HepG2 (cell line): ENCODE results near the gene ZNF839. TPM values are rescaled to one million over a fixed set of nuclear protein-coding genes. Genes with fewer than 3 reads are reported as not detected.

Source experiments
- DPF2 ChIP-seq: sonication (generic); formaldehyde crosslinking; IDR thresholded peaks from 2 replicates; pipeline ENCODE4 v1.4.0; 2020; ENCODE audit warnings: mild to moderate bottlenecking, low read depth, missing genetic modification reagents, borderline replicate concordance
- ISL2 ChIP-seq: sonication (generic); formaldehyde crosslinking; IDR thresholded peaks from 2 replicates; pipeline ENCODE4 v1.5.0; 2020; ENCODE audit warnings: missing genetic modification reagents
- KAT2B ChIP-seq: fragments of 150-350 bp; IDR thresholded peaks from 2 replicates; pipeline ENCODE4 v1.6.1; 2014; ENCODE audit warnings: low read depth, low read length, borderline replicate concordance
- KLF11 ChIP-seq: IDR thresholded peaks from 2 replicates; pipeline ENCODE4 v1.6.1; 2016; ENCODE audit warnings: missing compliant biosample characterization
- MNT ChIP-seq: fragments of 450-650 bp; IDR thresholded peaks from 2 replicates; pipeline ENCODE4 v1.6.1; 2016
- PAF1 ChIP-seq: IDR thresholded peaks from 2 replicates; pipeline ENCODE4 v1.6.1; 2016; ENCODE audit warnings: missing genetic modification reagents, missing compliant biosample characterization
- SMAD1 ChIP-seq: sonication (generic); formaldehyde crosslinking; IDR thresholded peaks from 2 replicates; pipeline ENCODE4 v1.4.0; 2020; ENCODE audit warnings: missing genetic modification reagents, low read depth, mild to moderate bottlenecking, borderline replicate concordance
- SMC3 ChIP-seq: IDR thresholded peaks from 2 replicates; pipeline ENCODE4 v1.6.1; 2011; ENCODE audit warnings: low read length, improper control_type of control experiment
- TARDBP ChIP-seq: sonication (generic); formaldehyde crosslinking; IDR thresholded peaks from 2 replicates; pipeline ENCODE4 v1.8.0; 2022; ENCODE audit warnings: mild to moderate bottlenecking, missing genetic modification reagents
- THAP8 ChIP-seq: sonication (generic); formaldehyde crosslinking; IDR thresholded peaks from 2 replicates; pipeline ENCODE4 v1.5.1; 2020; ENCODE audit warnings: missing genetic modification reagents, mild to moderate bottlenecking, borderline replicate concordance
- ZBTB33 ChIP-seq: sonication (generic); formaldehyde crosslinking; IDR thresholded peaks from 2 replicates; pipeline ENCODE4 v1.4.0; 2020; ENCODE audit warnings: missing genetic modification reagents
- ZNF121 ChIP-seq: sonication (generic); formaldehyde crosslinking; IDR thresholded peaks from 2 replicates; pipeline ENCODE4 v1.5.0; 2020; ENCODE audit warnings: mild to moderate bottlenecking, missing genetic modification reagents
- ZNF703 ChIP-seq: sonication (generic); formaldehyde crosslinking; IDR thresholded peaks from 2 replicates; pipeline ENCODE4 v1.5.1; 2020; ENCODE audit warnings: missing genetic modification reagents, mild to moderate bottlenecking, moderate library complexity, borderline replicate concordance
- ZNF704 ChIP-seq: sonication (generic); formaldehyde crosslinking; IDR thresholded peaks from 2 replicates; pipeline ENCODE4 v1.8.1; 2023; ENCODE audit warnings: mild to moderate bottlenecking, inconsistent platforms, moderate library complexity, missing genetic modification reagents, borderline replicate concordance
- ZNF724P ChIP-seq: sonication (generic); formaldehyde crosslinking; IDR thresholded peaks from 2 replicates; pipeline ENCODE4 v1.8.0; 2022; ENCODE audit warnings: missing genetic modification reagents, borderline replicate concordance
- ZNF766 ChIP-seq: sonication (generic); formaldehyde crosslinking; IDR thresholded peaks from 2 replicates; pipeline ENCODE4 v1.5.0; 2020; ENCODE audit warnings: missing genetic modification reagents, borderline replicate concordance
- polyA plus RNA-seq, 8 experiments: library from polyadenylated mRNA; depleted of rRNA in 3 of 8; stranded (reverse) in 7 of 8; unstranded in 1 of 8; fragments of >200 nt; fragmentation: Illumina TruSeq in 4 of 8; extraction: Trizol in 4 of 8; gene quantifications; 2 replicates each; pipeline versions ENCODE4 v1.2.1 to v1.2.3, GENCODE V29; 2011 to 2016; ENCODE audit warnings: low read depth in 4 of 8, missing spikeins in 1 of 8, mixed read lengths in 1 of 8; ENCODE audit not compliant: insufficient read depth in 1 of 8
- total RNA-seq, 5 experiments: library from RNA; depleted of rRNA; stranded (reverse); fragments of >200 nt; fragmentation: Illumina TruSeq; extraction: Trizol; gene quantifications; 2 replicates each; pipeline ENCODE4 v1.2.3, GENCODE V29; 2016; ENCODE audit warnings: low read depth in 1 of 5

Gene ZNF839
- total and polyA plus RNA-seq, 2 of the 13 experiments (the other 11 are each of a cell fraction or from before 2014, with no cell fraction given), result 11.1 to 12.8 TPM

- TF ChIP-seq ZNF704, result no peak
- TF ChIP-seq ZBTB33 (CRISPR knock-in tag), result no peak
- TF ChIP-seq ZNF121 (CRISPR knock-in tag), result no peak
- no peak for TF ChIP-seq ZNF766 (CRISPR knock-in tag)
- TF ChIP-seq KLF11, result no peak
- TF ChIP-seq PAF1 (CRISPR knock-in tag), result no peak
- TF ChIP-seq SMC3, result no peak
- TF ChIP-seq THAP8 (CRISPR knock-in tag), result no peak
- no peak; the same call in 1 of the 2 replicates for TF ChIP-seq SMAD1 (CRISPR knock-in tag)
- TF ChIP-seq ZNF724P (CRISPR knock-in tag), result no peak
- TF ChIP-seq KAT2B, result no peak
- TF ChIP-seq ZNF703, result no peak
- TF ChIP-seq ISL2 (CRISPR knock-in tag), result no peak
- no peak for TF ChIP-seq TARDBP (CRISPR knock-in tag)
- no peak for TF ChIP-seq DPF2
- no peak for TF ChIP-seq MNT
Observed at GRCh38 chr14:102362545-102363181, 43.1 kb downstream of the ZNF839 start, which contains the start of the genes CINP and TECPR2 (continued).
